NCI-H128 (cell line): ENCODE results near the gene RYK.

Source experiments
- DNase-seq: peaks from one replicate; lab custom pipeline; 2025; ENCODE audit not compliant: unreplicated experiment; lab: John Stamatoyannopoulos, UW

Gene RYK

GRCh38 chr3:134153761-134154160, 96.9 kb downstream of the RYK start:
- DNase-seq = no peak

DNA sequence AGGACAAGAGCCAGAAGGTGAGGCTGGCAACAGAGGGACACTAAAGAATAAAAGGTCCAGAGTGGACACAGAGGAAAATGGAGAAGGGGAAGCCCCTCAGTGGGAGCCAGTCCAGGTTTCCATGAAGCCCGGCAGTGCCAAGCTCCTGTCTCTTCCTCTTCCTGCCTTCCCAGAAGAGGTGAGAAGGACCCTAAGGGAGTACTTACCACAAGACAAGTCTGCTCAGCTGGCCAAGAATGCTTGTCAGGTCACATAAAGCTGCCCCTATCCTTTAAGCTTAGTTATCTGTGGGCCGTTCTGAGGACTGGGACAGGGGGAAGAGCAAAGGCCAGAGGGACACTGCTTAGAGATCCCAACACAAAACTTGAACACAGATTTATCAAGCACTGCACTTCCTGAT, 100.2 kb downstream of the RYK start:
- no peak for DNase-seq

GRCh38 chr3:134149286-134149685, 101.4 kb downstream of the RYK start:
- no peak for DNase-seq

- DNase-seq = no peak
These were observed 102.1 kb downstream of the RYK start for GRCh38 chr3:134148534-134148933.

DNA sequence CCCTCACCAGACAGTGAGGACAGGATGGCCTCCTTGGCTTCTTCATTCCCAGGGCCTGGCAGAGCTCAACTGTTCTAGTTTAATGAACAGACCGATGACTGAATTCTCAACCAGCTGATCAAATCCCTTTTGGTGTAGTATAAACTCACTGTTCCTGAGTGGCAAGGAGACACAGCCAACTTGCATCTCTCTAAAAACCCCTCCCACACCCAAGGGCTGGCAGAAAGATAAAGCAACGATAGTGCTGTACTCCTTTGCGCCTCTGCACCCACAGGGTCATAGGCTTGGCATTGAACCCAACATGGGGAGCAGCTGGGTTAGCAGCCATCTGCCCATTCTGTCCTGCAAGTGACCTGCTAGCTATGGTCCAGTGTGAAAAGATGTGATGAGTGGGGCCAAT, 103.2 kb downstream of the RYK start:
- DNase-seq = no peak

- no peak for DNase-seq
These were observed 104.0 kb downstream of the RYK start for GRCh38 chr3:134146666-134147065.

GRCh38 chr3:134145183-134145582, 105.5 kb downstream of the RYK start:
- DNase-seq = no peak

GRCh38 chr3:134144694-134145093, 106.0 kb downstream of the RYK start:
- DNase-seq = no peak

GRCh38 chr3:134143828-134144401, 106.7 kb downstream of the RYK start:
- no peak for DNase-seq

DNA sequence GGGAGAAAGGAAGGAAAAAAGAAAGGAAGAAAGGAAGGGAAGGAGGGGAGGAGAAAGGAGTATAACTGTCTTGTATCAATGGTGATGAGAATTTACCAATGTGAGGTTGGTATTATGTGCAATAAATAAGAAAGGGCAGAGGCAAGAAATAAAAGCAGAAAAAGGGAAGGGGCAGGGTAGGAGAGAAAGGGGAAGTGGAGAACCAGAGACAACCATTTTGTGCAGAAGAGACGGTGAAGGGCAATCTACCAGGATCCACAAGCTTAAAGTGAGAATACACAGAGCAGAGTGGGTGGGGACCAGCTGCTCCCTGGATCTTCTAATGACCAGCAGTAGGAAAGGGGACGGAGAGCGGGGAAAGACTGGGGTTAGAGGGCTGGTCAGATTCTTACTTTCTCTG, 114.1 kb downstream of the RYK start:
- no peak for DNase-seq

GRCh38 chr3:134134698-134135415, 115.8 kb downstream of the RYK start:
- DNase-seq = no peak

DNA sequence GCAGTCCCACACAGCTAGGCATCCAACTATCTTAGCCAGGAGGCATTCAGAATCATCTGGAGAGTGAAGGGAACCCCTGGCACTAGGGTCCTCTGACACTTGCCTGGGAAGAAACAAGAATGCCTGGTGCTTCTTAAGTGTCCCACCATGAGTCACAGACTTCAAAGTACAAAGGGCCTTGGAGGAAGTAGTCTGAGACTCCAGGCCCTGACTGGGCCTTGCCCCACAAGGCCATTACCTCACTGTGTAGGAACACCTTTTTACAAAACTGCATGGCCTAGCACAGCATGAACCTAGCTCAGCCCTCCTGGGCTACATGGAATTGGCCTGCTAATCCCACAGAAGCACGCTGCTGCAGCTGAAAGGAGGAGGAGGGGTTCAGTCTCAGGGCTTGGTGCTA, 116.4 kb downstream of the RYK start:
- DNase-seq = no peak

DNA sequence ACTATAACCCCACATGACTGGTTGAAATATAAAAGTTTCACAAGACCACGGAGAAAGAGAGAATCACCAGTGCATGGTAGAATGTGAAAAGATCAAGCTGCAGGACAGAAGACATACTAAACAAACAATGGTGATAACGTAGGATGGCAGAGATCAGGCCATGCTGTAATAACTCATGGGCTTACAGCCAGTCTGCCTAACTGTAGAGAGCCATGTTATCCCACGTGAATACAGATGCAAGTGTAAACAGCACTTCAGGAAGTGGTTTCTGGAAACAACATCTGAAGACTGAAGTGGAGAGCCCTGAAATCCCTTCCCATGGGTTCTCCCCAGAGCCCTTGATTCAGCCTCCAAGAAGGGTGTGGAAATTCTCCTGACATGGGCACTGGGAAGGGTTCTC, 117.7 kb downstream of the RYK start:
- no peak for DNase-seq

DNA sequence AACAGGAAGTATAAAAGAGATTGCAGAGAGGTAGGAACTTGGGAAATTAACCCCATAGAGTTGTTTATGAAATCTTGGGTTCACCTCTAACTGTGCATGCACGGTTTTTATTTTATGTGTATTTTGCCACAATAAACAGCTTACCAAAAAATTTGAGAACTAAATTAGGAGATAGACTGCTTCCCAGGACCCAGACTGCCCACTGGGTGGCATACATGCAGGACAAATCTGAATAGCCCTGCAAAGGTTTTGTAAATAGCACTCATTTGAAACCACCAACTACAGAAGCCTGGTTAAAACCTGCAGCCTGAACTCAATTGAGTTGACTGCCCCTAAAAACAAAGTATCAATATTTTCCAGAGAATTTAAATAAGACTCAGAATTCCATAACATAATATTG, 124.5 kb downstream of the RYK start:
- DNase-seq = no peak

DNA sequence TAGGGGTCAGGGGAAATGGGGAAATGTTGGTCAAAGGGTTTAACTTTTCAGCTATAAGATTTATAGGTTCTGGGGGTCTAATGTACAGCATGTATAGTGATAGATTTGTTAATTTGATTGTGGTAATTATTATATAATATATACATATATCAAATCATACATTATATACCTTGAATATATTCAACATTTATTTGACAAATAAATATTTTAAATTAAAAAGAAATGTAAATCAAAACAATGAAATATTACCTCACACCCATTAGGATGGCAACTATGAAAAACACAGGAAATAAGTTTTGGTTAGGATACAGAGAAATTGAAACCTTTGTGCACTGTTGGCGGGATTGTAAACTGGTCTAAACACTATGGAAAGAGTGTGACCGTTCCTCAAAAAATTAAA, 135.9 kb downstream of the RYK start:
- no peak for DNase-seq

GRCh38 chr3:134111616-134112015, 139.0 kb downstream of the RYK start:
- no peak for DNase-seq

DNA sequence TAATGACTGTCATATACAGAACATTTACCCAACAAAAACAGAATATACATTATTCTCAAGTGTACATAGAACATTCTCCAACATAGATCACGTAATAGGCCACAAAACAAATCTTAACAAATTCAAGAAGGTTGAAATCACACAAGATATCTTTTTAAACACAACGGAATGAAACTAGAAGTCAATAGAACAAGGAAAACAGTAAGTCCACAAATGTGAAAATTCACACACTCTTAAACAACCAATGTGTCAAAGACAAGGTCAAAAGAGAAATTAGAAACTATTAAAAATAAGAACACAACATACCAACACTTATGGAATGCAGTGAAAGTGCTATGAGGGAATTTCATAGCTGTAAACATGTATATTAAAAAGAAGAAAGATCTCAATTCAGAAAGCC, 139.7 kb downstream of the RYK start:
- DNase-seq = no peak
